GM12873 (cell line): ENCODE results near the gene GIMAP8.
A peak's percentile ranks its signal among the peaks of the same experiment; 100 is the strongest.

Source experiments
- CTCF ChIP-seq: IDR thresholded peaks from 2 replicates; pipeline ENCODE4 v1.5.1; 2012; ENCODE audit warnings: low read depth, mild to moderate bottlenecking, moderate library complexity, low read length, control low read depth; ENCODE audit not compliant: insufficient read depth; ENCODE audit errors: missing control alignments

GIMAP8 gene

GRCh38 chr7:150420987-150421674 is 29.3 kb upstream of the GIMAP8 start:
- TF ChIP-seq CTCF = peak; percentile 82

- no peak for TF ChIP-seq CTCF
Measured at GRCh38 chr7:150421831-150422230, 28.6 kb upstream of the GIMAP8 start.

- TF ChIP-seq CTCF = no peak
Measured at GRCh38 chr7:150425670-150426069, 24.8 kb upstream of the GIMAP8 start.

DNA sequence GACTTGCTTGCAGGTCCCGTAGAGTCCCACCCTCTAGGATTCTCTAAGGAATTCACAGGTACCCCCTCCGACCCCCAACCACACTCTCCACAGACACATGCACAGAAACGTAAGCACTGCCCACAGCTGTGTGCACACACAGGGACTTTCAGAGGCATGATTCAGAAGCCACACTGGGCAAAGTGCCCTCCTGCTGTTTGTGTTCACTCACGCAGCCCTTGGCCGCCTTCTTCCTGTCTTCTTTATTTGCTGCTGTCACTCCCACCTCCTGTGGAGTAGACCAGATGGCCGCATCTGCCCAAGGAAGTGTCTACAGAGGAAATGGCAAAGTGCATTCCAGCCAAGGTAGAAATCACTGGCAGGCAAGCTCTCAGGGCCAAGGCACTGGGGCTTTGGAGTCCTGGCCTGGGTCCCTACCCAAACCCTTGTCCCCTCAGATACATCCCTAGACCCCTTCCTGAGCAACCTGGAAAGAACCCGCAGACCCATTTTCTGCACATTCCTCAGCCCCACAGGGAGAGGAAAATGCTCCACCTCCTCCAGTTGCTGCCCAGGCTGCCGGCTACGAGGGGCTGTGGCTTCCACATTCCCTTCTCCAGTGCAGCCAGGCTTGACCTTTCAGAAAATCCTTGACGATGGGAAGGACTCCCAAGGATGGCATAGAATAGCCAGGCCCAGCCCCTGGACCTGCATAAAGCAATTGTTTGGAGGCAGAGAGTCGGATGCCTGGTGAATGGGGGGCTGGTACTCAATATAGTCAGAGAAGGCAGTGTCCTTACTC is 21.6 kb upstream of the GIMAP8 start:
- no peak for TF ChIP-seq CTCF

DNA sequence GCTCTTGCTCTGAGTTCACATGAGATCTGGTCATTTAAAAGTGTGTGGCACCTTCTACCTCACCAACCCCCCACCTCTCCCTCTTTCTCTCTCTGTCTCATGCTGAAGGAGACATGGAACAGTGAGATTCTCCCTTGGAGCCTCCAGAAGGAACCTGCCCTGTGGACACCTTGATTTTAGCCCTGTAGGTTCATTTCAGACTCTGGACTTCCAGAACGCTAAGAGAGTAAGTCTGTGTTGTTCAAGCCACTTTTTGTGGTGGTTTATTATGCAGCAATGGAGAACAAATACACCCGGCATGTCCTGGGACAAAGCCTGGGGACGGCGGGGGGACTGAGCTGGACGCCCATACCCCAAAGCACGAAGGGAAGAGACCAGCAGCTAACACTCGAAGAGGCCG is 20.7 kb upstream of the GIMAP8 start:
- TF ChIP-seq CTCF = no peak

DNA sequence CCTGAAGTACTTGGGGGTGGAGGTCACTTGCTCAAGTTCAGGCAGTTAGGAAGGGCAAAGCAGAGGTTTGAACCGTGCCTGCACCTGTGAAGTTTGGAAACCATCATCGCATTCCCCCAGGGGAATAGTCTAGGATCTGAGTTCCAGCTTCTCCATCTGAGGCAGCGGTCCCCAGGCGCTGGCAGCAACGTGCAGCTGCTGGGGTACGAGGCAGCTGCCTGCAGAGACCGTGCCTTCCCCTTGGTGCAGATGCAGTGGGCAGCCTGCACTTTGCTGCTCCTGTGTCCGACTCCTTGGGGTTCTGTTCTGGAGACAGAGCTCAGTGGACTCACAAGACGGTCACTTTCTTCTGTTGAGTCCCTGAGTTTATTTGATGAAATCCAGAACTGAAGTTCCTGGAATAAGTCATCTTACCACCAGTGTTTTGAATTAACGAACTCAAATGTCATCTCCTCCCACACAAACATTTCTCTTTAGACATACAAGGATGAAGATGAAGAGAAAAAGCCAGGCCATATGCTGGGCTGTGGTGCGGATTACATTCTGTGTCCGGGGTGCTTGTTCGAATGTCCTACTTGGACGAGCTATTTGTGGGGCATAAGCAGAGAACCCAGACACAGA is 19.9 kb upstream of the GIMAP8 start:
- no peak for TF ChIP-seq CTCF
